T-helper 1 cell treated with Interleukin-12 subunit alpha and Interleukin-12 subunit beta and Interleukin-4 antibody, amounts not matched to agents 30 μg/mL and 1 μg/mL, for 36 hours (primary cell): ENCODE data around the gene TRIM59.
A peak's percentile ranks its signal among the peaks of the same experiment; 100 is the strongest.
"Not testable (repeated sequence)": the region's sequence is repeated elsewhere in the genome, so short reads cannot be mapped to it uniquely, and the experiment has no call there.

ENCODE experiments used
- H3K27ac Mint-ChIP-seq: one replicate; pipeline ENCODE4 v1.8.0; 2021; ENCODE audit warnings: mild to moderate bottlenecking, mixed read lengths
- H3K27me3 Mint-ChIP-seq: one replicate; pipeline ENCODE4 v1.8.0; 2021; ENCODE audit warnings: low read depth, mixed read lengths
- H3K36me3 Mint-ChIP-seq: one replicate; pipeline ENCODE4 v1.8.0; 2021; ENCODE audit warnings: low read depth, mixed read lengths
- H3K4me1 Mint-ChIP-seq: one replicate; pipeline ENCODE4 v1.8.0; 2021; ENCODE audit warnings: low read depth, mixed read lengths
- H3K4me3 Mint-ChIP-seq: one replicate; pipeline ENCODE4 v1.8.0; 2021; ENCODE audit warnings: mild to moderate bottlenecking, moderate library complexity, mixed read lengths
- H3K9me3 Mint-ChIP-seq: one replicate; pipeline ENCODE4 v1.8.0; 2021; ENCODE audit warnings: mixed read lengths

Gene TRIM59

DNA sequence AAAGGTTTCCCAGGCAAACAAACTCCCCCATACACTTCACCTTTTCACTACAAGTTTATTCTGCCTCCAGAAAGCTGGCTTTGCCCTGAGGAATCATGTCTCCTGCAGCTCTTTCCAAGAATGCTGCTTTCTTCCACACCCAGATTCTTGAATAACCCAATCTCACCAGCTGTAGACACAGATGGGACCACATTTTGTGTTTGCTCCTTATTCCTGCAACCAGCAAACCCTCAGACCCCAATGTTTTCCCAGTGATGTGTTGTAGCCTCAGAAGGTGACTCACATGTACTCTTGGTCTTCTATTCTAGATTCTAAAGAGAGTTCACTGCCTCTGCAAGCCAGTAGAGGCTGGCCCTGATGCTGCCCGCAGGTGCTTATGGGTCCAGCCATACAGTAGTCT, 23.6 kb upstream of the TRIM59 start:
- Mint-ChIP-seq H3K4me1 (no peaks in the 10 kb centered on the region), H3K4me3 (no peak overlapping the region), H3K36me3 (peaks cover 5% of the 10 kb centered on the region), H3K27ac (no peak overlapping the region), H3K27me3 (peaks cover 17% of the 10 kb centered on the region), H3K9me3 (peaks cover 14% of the 10 kb centered on the region)

DNA sequence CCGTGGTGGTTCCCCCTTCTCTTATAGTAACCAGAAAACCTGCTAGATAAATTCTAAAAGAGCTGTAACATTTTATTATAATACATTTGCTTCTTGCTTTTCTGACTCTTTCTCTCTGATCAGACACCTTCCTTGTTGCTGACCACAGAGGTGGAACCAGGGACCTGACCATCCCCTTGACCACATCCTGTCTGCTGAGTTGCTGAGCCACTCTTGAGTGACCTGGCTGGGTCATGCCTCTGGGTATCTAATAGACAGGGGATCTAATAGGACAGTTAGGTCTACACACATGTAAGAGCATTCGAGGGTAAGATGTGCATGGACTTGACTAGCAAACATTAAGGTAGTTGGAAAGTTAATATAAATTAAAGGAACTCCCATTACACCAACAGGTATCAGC, 22.8 kb upstream of the TRIM59 start:
- Mint-ChIP-seq H3K27me3 (peaks cover 17% of the 10 kb centered on the region), H3K4me3 (no peak overlapping the region), H3K36me3 (peaks cover 5% of the 10 kb centered on the region), H3K27ac (no peak overlapping the region), H3K4me1 (no peaks in the 10 kb centered on the region), H3K9me3 (peaks cover 14% of the 10 kb centered on the region)

DNA sequence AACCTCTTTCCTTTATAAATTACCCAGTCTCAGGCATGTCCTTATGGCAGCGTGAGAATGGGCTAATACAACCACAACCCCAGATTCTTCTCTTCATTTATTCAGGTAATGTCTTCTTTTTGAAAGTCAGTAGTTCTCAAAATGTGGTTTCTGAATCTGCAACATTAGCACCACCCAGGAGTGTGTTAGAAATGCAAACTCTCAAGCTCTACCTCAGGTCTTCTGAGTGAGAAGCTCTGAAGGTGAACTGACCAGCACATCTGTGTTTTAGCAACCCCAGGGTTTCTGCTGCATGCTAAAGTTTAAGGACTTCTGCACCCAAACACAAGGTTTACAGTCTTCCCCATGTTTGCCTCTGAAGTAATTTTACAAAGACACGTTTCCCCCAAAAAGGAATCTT, 22.3 kb upstream of the TRIM59 start:
- H3K9me3 Mint-ChIP-seq: peaks cover 14% of the 10 kb centered on the region
- H3K27me3 Mint-ChIP-seq: peaks cover 21% of the 10 kb centered on the region
- peaks cover 5% of the 10 kb centered on the region for H3K36me3 Mint-ChIP-seq
- H3K4me3 Mint-ChIP-seq: no peak overlapping the region
- no peak overlapping the region for H3K27ac Mint-ChIP-seq
- no peaks in the 10 kb centered on the region for H3K4me1 Mint-ChIP-seq

DNA sequence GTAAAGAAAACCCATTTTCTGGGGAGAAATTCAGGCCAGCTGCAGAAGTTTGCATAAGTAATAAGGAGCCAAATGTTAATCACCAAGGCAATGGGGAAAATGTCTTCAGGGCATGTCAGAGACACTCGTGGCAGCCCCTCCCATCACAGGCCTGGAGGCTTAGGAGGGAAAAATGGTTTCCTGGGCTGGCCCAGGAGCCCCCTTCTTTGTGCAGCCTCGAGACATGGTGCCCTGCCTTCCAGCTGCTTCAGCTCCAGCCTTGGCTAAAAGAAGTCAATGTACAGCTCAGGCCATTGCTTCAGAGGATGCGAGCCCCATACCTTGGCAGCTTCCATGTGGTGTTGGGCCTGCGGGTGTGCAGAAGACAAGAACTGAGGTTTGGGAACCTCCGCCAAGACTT, 20.6 kb upstream of the TRIM59 start:
- H3K9me3 Mint-ChIP-seq: peaks cover 14% of the 10 kb centered on the region
- H3K36me3 Mint-ChIP-seq: peaks cover 5% of the 10 kb centered on the region
- H3K27me3 Mint-ChIP-seq: peaks cover 27% of the 10 kb centered on the region
- no peaks in the 10 kb centered on the region for H3K4me1 Mint-ChIP-seq
- no peak overlapping the region for H3K27ac Mint-ChIP-seq
- H3K4me3 Mint-ChIP-seq: no peak overlapping the region

DNA sequence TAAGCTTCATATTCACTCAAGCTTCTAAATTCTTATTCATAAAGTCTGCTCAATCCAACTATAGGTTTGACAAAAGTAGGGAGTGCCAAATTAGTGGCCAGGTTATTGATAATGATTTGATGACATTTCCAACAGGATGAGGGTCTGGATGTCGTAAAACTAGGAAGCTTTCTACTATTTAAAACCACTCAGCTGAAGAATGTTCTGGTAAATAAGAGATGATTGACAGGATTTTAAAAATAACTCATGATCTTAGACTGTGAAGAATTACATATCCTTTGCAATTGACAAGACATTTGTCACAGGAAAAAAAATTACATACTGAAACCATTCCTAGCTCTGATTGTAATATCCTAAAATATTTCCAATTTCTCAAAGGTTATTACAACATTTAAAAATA, 15.4 kb upstream of the TRIM59 start:
- Mint-ChIP-seq H3K4me1 (no peaks in the 10 kb centered on the region), H3K4me3 (no peak overlapping the region), H3K36me3 (peaks cover 5% of the 10 kb centered on the region), H3K27ac (no peak overlapping the region), H3K9me3 (peaks cover 13% of the 10 kb centered on the region), H3K27me3 (peaks cover 43% of the 10 kb centered on the region)

DNA sequence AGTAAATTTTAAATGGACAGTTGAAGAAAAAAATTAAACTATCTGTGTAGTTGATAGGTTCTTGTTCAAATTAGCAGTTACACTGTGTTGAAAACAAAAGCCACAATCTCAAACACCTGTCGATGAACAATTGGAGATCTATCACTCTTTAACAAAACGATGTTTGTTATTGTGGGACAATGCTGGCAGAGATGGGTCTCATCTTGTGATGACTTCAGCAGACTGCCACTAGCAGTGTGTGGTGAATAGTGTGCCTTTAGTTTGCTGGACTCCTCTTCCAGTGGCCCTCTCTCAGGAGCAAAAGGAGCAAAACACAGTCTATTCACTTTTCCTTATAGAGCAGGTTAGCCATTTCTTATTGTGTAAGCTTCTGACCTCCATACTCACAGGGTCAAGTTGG, 14.7 kb upstream of the TRIM59 start:
- no peak overlapping the region for H3K4me3 Mint-ChIP-seq
- H3K36me3 Mint-ChIP-seq: no peaks in the 10 kb centered on the region
- H3K9me3 Mint-ChIP-seq: peaks cover 6% of the 10 kb centered on the region
- peaks cover 38% of the 10 kb centered on the region for H3K27me3 Mint-ChIP-seq
- no peak overlapping the region for H3K27ac Mint-ChIP-seq
- H3K4me1 Mint-ChIP-seq: no peaks in the 10 kb centered on the region

DNA sequence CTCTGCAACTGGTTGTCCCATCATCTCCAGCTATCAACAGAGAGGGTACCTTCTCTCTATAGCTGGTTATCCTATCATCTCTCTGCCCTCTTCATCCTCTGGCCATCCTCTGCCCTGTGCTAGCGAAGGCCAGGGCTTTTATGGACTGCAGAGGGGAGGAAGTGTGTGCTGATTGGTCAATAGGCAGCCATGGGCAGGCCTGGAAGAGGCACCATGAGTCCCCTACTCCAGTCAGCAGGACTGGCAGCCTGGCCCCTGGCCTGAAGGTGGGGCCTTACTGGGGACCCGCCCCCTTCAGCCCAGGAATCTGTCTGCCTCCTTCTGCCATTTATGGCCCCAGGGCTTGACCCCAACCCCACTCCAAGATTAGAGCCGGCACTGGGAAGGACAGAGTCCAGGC, 10.4 kb upstream of the TRIM59 start:
- Mint-ChIP-seq H3K4me1 (no peaks in the 10 kb centered on the region), H3K27ac (no peak overlapping the region), H3K9me3 (no peaks in the 10 kb centered on the region), H3K4me3 (no peak overlapping the region), H3K36me3 (no peaks in the 10 kb centered on the region), H3K27me3 (peaks cover 31% of the 10 kb centered on the region)

DNA sequence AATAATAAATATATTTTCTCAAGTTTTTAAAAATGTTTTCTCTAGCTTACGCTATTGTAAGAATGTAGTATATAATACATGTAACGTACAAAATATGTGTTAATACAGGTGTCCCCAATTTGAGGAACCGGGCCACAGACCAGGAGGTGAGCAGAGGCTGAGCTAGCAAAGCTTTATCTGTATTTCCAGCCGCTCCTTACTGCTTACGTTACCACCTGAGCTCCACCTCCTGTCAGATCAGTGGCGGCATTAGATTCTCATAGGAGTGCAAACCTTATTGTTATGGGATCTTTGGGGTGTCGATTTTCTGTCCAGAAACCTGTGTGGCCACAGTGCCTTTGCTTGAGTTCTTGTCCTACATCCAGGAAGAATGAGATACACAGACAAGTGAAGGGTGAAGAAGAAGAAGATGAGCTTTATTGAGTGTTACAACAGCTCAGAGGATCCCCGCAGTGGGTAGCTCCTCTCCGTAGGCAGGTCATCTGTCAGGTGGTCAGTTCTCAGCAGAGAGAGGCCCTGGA, 9.9 kb upstream of the TRIM59 start:
- Mint-ChIP-seq H3K27ac (no peak overlapping the region), H3K36me3 (no peaks in the 10 kb centered on the region), H3K27me3 (peaks cover 30% of the 10 kb centered on the region), H3K4me3 (no peak overlapping the region), H3K4me1 (no peaks in the 10 kb centered on the region), H3K9me3 (no peaks in the 10 kb centered on the region)

DNA sequence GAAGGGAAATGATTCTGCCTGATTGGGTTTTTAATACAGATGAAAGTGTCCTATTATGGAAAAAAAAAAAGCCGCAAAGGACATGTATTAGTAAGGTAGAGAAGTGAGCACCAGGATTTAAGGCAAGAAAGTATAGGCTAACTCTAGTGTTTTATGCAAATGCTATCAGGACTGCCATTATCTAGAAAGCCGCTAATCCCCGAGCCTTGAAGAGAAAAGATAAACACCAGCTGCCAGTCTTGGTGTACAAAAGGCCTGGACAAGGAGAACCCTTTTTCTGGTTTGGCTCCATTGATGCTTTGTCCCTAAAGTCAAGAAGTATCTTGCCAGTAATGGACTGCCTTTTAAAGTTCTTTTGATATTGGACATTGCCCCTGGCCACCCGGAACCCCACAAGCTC, 8.6 kb upstream of the TRIM59 start:
- H3K27me3 Mint-ChIP-seq: peaks cover 33% of the 10 kb centered on the region
- no peak overlapping the region for H3K4me3 Mint-ChIP-seq
- H3K27ac Mint-ChIP-seq: no peak overlapping the region
- H3K9me3 Mint-ChIP-seq: no peaks in the 10 kb centered on the region
- no peaks in the 10 kb centered on the region for H3K36me3 Mint-ChIP-seq
- no peaks in the 10 kb centered on the region for H3K4me1 Mint-ChIP-seq

DNA sequence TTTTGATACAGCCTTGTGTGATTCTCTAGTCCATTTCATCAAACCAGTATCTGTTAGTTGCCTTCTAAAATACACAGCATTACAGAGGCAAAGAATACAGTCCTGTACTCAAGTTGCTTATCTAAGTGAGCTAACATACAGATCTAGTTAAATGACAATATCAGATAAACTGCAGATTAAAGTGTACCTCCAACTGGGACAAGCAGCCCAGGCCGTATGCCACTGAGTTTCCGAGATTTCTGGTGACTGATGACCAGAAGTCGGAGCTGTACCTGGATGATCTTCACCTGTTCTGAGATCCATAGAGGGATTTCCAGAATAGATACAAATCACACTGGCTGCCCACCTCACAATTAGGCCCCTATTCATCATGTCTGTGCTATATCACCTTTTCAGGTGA, 6.3 kb upstream of the TRIM59 start:
- H3K27me3 Mint-ChIP-seq: peaks cover 16% of the 10 kb centered on the region
- H3K36me3 Mint-ChIP-seq: no peaks in the 10 kb centered on the region
- no peaks in the 10 kb centered on the region for H3K4me1 Mint-ChIP-seq
- H3K9me3 Mint-ChIP-seq: no peaks in the 10 kb centered on the region
- H3K27ac Mint-ChIP-seq: no peak overlapping the region
- no peak overlapping the region for H3K4me3 Mint-ChIP-seq

DNA sequence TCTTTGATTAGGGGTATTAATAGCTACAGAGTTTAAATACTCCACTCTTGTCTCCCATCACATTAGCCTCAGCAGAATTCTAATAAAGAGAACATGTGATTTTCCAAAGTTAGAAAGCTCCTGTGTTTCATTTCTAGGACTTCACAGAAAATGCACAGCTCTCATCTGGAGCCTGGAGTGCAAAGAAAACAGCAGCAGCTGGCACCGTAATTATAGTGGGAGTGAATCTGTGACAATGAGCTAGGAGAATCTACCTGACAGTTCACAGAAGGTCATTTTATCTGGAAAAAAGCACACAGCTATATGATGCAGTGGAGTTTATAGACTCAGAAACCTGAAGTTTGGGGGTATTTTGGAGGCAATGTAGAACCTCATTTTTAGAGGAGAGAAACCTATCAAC, 5.4 kb upstream of the TRIM59 start:
- peaks cover 16% of the 10 kb centered on the region for H3K27me3 Mint-ChIP-seq
- H3K27ac Mint-ChIP-seq: no peak overlapping the region
- H3K36me3 Mint-ChIP-seq: peaks cover 4% of the 10 kb centered on the region
- H3K4me3 Mint-ChIP-seq: no peak overlapping the region
- H3K9me3 Mint-ChIP-seq: peaks cover 6% of the 10 kb centered on the region
- H3K4me1 Mint-ChIP-seq: peaks cover 4% of the 10 kb centered on the region

DNA sequence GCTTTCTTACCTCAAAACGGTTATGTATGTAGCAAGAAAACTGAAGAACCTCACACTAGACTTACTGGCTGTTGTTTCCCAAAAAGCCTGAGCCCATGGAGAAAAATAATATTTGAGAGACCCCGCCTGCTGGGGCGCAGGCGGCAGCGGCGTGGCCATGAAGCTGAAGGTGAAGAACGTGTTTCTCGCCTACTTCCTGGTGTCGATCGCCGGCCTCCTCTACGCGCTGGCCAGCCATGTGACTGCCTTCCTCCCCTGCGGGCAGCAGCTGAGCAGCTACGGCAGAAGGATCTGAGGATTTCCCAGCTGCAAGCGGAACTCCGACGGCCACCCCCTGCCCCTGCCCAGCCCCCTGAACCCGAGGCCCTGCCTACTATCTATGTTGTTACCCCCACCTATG, 2.7 kb upstream of the TRIM59 start:
- H3K4me3 Mint-ChIP-seq, H3K27ac Mint-ChIP-seq, H3K9me3 Mint-ChIP-seq, H3K27me3 Mint-ChIP-seq: not testable (repeated sequence)
- Mint-ChIP-seq H3K4me1 (peaks cover 12% of the 10 kb centered on the region), H3K36me3 (peaks cover 13% of the 10 kb centered on the region)

DNA sequence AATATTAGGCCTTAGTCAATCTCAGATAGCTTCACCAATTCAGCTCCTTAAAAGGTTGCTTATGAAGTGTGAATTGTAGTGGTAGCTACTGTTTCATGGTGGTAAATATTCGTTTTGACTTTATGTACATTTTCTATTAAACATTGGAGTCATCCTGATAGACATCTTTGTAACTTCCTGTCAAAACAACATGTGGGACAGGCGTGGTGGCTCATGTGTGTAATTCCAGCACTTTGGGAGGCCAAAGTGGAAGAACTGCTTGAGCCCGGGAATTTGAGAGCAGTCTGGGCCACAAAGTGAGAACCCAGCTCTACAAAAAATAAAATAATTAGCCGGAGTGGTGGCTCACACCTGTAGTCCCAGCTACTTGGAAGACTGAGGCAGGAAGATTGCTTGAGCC, 2.0 kb upstream of the TRIM59 start:
- Mint-ChIP-seq H3K9me3 (peaks cover 6% of the 10 kb centered on the region), H3K27ac (no peak overlapping the region), H3K27me3 (peaks cover 5% of the 10 kb centered on the region), H3K4me3 (no peak overlapping the region), H3K4me1 (peaks cover 14% of the 10 kb centered on the region), H3K36me3 (peaks cover 13% of the 10 kb centered on the region)

DNA sequence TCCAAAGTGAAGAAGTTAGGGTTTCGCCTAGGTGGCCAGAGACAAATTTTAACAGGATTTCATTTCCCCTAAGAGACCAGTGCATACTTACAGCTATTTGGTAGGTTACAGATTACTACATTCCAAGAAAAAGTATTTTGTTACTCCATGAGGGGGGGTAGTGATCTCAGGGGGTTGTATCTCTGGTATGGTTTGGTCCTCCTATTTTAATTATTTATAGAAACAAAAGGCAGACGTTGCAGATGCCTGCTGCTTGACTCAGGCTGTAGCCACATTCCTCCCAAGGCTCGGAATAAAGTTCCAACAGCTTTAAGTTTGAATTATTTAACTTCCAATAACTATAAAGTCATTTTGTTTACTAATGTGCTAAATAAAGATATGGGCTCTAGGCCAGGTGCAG, 1.3 kb upstream of the TRIM59 start:
- Mint-ChIP-seq H3K36me3 (peaks cover 17% of the 10 kb centered on the region), H3K4me1 (peaks cover 18% of the 10 kb centered on the region), H3K4me3 (peak overlapping the region; percentile 93), H3K27me3 (peaks cover 5% of the 10 kb centered on the region), H3K27ac (peak overlapping the region; percentile 94), H3K9me3 (peaks cover 6% of the 10 kb centered on the region)

DNA sequence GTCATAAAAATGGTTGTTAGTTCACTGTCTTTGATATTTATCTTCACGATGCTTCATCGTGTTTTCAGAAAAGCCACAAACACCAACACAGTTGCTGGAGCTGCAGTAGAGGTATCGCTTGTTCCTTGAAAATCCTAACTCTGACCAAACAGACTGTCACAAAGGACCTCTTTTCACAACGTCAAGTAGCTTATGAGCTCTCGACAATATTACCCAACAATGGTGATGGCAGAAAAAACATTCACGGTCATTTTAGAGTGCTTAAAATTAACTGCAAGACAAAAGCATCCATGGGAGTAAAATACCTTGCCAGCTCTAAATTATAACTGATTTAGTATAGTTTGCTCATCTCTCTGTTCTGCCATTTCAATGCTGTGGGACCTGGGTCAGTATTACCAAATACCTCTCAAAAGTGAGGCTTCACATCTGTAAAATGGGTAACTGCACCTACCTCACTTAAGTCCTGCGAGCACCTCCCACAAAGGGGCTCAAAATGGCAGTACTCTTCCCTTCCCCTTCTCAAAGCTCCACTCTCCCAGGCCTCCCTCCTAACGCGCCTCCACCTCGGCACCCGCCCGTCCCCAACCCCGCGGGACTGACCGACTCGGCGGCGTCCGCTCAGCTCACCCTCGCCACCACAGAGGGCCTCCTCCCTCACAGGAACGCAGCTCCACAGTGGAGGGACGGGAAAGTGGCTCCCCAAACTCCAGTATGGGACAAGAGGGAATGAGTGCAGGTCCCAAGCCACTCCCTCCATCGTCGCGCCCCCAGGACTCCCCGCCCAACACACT, 546 bp downstream of the TRIM59 start:
- Mint-ChIP-seq H3K36me3 (peaks cover 27% of the 10 kb centered on the region), H3K4me3 (peak overlapping the region; percentile 93), H3K9me3 (peaks cover 6% of the 10 kb centered on the region), H3K4me1 (peaks cover 23% of the 10 kb centered on the region), H3K27me3 (no peaks in the 10 kb centered on the region), H3K27ac (peak overlapping the region; percentile 94)
